MG63 (cell line): ENCODE results near the gene ABHD12. TPM values are rescaled to one million over a fixed set of nuclear protein-coding genes. Genes with fewer than 3 reads are reported as not detected.
"Not testable (repeated sequence)": the region's sequence is repeated elsewhere in the genome, so short reads cannot be mapped to it uniquely, and the experiment has no call there.

ENCODE experiments used
- DNase-seq: peaks from one replicate; pipeline ENCODE4 v3.0.0-alpha.2; 2020
- H3K27me3 ChIP-seq: fragments of 250-450 bp; sonication (Bioruptor Pico); 2 replicates; pipeline ENCODE4 v1.5.1; 2020; ENCODE audit warnings: mild to moderate bottlenecking, moderate library complexity
- H3K36me3 ChIP-seq: fragments of 250-450 bp; sonication (Bioruptor Pico); 2 replicates; pipeline ENCODE4 v1.5.1; 2020; ENCODE audit warnings: mild to moderate bottlenecking, moderate library complexity
- H3K4me3 ChIP-seq: fragments of 250-450 bp; sonication (Bioruptor Pico); 2 replicates; pipeline ENCODE4 v1.5.1; 2020; ENCODE audit warnings: mild to moderate bottlenecking, moderate library complexity
- H3K9me3 ChIP-seq: fragments of 250-450 bp; sonication (Bioruptor Pico); 2 replicates; pipeline ENCODE4 v1.5.1; 2020; ENCODE audit warnings: mild to moderate bottlenecking, moderate library complexity
- total RNA-seq: library from RNA; depleted of rRNA; stranded (reverse); fragments of >200 nt; shearing (Covaris generic); gene quantifications from 2 replicates; pipeline ENCODE4 v1.2.3, GENCODE V29; 2014; ENCODE audit warnings: low replicate concordance

ABHD12 gene
- total RNA-seq, 1 experiment from 2014 or later: 15.9 TPM

- Histone ChIP-seq H3K27me3 (no peaks in the 10 kb centered on the region), H3K36me3 (no peaks in the 10 kb centered on the region), H3K9me3 (no peaks in the 10 kb centered on the region), H3K4me3 (no peak overlapping the region)
- DNase-seq: no peak
These were observed 48.6 kb downstream of the ABHD12 start for GRCh38 chr20:25341716-25342680.

- Histone ChIP-seq H3K9me3 (no peaks in the 10 kb centered on the region), H3K27me3 (no peaks in the 10 kb centered on the region), H3K4me3 (no peak overlapping the region), H3K36me3 (no peaks in the 10 kb centered on the region)
- DNase-seq: no peak
These were observed 50.3 kb downstream of the ABHD12 start for GRCh38 chr20:25340380-25340779.

- no peak overlapping the region for H3K4me3 ChIP-seq
- DNase-seq: no peak
- H3K36me3 ChIP-seq: no peaks in the 10 kb centered on the region
- no peaks in the 10 kb centered on the region for H3K27me3 ChIP-seq
- H3K9me3 ChIP-seq: no peaks in the 10 kb centered on the region
These were observed 51.0 kb downstream of the ABHD12 start for GRCh38 chr20:25339608-25340007.

- Histone ChIP-seq H3K27me3 (no peaks in the 10 kb centered on the region), H3K9me3 (no peaks in the 10 kb centered on the region), H3K36me3 (no peaks in the 10 kb centered on the region), H3K4me3 (no peak overlapping the region)
- no peak for DNase-seq
These were observed 52.3 kb downstream of the ABHD12 start for GRCh38 chr20:25338112-25339023.

- no peaks in the 10 kb centered on the region for H3K27me3 ChIP-seq
- no peaks in the 10 kb centered on the region for H3K9me3 ChIP-seq
- no peak for DNase-seq
- H3K4me3 ChIP-seq: no peak overlapping the region
- H3K36me3 ChIP-seq: no peaks in the 10 kb centered on the region
These were observed 53.8 kb downstream of the ABHD12 start for GRCh38 chr20:25336561-25337422.

GRCh38 chr20:25334972-25335371, 55.7 kb downstream of the ABHD12 start:
- not testable (repeated sequence) for H3K9me3 ChIP-seq, H3K36me3 ChIP-seq, H3K4me3 ChIP-seq, H3K27me3 ChIP-seq, DNase-seq

- Histone ChIP-seq H3K9me3 (no peaks in the 10 kb centered on the region), H3K36me3 (no peaks in the 10 kb centered on the region), H3K4me3 (no peak overlapping the region), H3K27me3 (no peaks in the 10 kb centered on the region)
- no peak for DNase-seq
These were observed 61.6 kb downstream of the ABHD12 start for GRCh38 chr20:25328954-25329498.

- Histone ChIP-seq H3K4me3 (no peak overlapping the region), H3K36me3 (no peaks in the 10 kb centered on the region), H3K9me3 (no peaks in the 10 kb centered on the region), H3K27me3 (no peaks in the 10 kb centered on the region)
- peak; percentile 45 for DNase-seq
These were observed 63.0 kb downstream of the ABHD12 start for GRCh38 chr20:25327521-25328235.

GRCh38 chr20:25325997-25326396, 64.6 kb downstream of the ABHD12 start:
- H3K27me3 ChIP-seq: no peaks in the 10 kb centered on the region
- DNase-seq: no peak
- H3K4me3 ChIP-seq: no peak overlapping the region
- no peaks in the 10 kb centered on the region; the same call in 1 of the 2 replicates for H3K36me3 ChIP-seq
- no peaks in the 10 kb centered on the region for H3K9me3 ChIP-seq

GRCh38 chr20:25325073-25325472, 65.6 kb downstream of the ABHD12 start:
- Histone ChIP-seq H3K36me3 (no peaks in the 10 kb centered on the region; the same call in 1 of the 2 replicates), H3K4me3 (no peak overlapping the region), H3K9me3 (no peaks in the 10 kb centered on the region), H3K27me3 (no peaks in the 10 kb centered on the region)
- no peak for DNase-seq

- no peaks in the 10 kb centered on the region; the same call in 1 of the 2 replicates for H3K36me3 ChIP-seq
- no peaks in the 10 kb centered on the region for H3K27me3 ChIP-seq
- H3K9me3 ChIP-seq: no peaks in the 10 kb centered on the region
- H3K4me3 ChIP-seq: no peak overlapping the region
- DNase-seq: no peak
These were observed 66.2 kb downstream of the ABHD12 start for GRCh38 chr20:25324412-25324811.

- Histone ChIP-seq H3K36me3 (no peaks in the 10 kb centered on the region; the same call in 1 of the 2 replicates), H3K9me3 (no peaks in the 10 kb centered on the region), H3K4me3 (no peak overlapping the region), H3K27me3 (no peaks in the 10 kb centered on the region)
- DNase-seq: no peak
These were observed 67.0 kb downstream of the ABHD12 start for GRCh38 chr20:25323496-25324246.

GRCh38 chr20:25321991-25322390, 68.6 kb downstream of the ABHD12 start:
- no peaks in the 10 kb centered on the region for H3K27me3 ChIP-seq
- H3K9me3 ChIP-seq: no peaks in the 10 kb centered on the region
- H3K4me3 ChIP-seq: no peak overlapping the region
- no peaks in the 10 kb centered on the region; the same call in 1 of the 2 replicates for H3K36me3 ChIP-seq
- DNase-seq: no peak

- H3K36me3 ChIP-seq: no peaks in the 10 kb centered on the region; the same call in 1 of the 2 replicates
- H3K27me3 ChIP-seq: no peaks in the 10 kb centered on the region
- no peaks in the 10 kb centered on the region for H3K9me3 ChIP-seq
- no peak for DNase-seq
- H3K4me3 ChIP-seq: no peak overlapping the region
These were observed 69.3 kb downstream of the ABHD12 start for GRCh38 chr20:25321262-25321831.
